Jurkat, Clone E6-1 (cell line): ENCODE data around the gene SLC28A1.
"Not testable (repeated sequence)": the region's sequence is repeated elsewhere in the genome, so short reads cannot be mapped to it uniquely, and the experiment has no call there.

Source experiments
- DNase-seq: peaks from one replicate; pipeline ENCODE4 v3.0.0-alpha.2; 2011; ENCODE audit warnings: low read depth, low spot score
- H3K4me3 ChIP-seq: 2 replicates; pipeline ENCODE4 v1.5.1; 2011; ENCODE audit warnings: mild to moderate bottlenecking, low read length, control low read depth, moderate library complexity

SLC28A1 gene

DNA sequence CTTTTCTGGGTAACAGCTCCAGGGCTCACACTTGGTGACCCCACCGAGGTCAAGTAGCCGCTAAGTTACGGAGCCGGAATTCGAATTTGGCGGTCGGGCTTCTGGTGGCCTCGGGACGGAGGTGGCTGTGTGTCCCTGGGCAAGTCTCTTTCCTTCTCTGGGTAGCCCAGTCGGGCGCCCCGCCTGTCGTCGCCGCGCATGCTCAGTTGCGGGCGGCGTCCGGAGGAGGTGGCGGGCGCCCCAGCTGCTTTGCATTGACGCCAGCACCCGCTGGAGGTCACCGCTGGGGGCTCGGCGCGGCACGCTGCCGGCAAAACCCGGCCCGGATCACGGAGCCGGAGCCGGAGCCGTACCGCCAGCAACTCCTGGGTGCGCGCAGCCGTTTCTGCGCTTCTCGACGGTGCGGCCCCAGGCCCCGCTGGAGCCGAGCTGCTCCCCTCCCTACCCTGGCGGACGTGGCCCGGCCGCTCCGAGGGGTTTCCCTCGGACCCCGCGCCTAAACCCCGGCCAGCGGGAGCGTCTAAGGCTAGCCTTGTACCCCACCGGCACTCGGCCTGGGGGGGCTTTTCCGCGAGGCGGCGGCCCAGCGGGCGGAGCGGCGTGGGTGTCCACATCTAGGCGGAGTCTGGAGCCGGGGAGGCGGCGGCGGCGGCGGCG is 96.7 kb downstream of the SLC28A1 start:
- H3K4me3 ChIP-seq = peak overlapping the region; percentile 77
- DNase-seq = peak; percentile 91

DNA sequence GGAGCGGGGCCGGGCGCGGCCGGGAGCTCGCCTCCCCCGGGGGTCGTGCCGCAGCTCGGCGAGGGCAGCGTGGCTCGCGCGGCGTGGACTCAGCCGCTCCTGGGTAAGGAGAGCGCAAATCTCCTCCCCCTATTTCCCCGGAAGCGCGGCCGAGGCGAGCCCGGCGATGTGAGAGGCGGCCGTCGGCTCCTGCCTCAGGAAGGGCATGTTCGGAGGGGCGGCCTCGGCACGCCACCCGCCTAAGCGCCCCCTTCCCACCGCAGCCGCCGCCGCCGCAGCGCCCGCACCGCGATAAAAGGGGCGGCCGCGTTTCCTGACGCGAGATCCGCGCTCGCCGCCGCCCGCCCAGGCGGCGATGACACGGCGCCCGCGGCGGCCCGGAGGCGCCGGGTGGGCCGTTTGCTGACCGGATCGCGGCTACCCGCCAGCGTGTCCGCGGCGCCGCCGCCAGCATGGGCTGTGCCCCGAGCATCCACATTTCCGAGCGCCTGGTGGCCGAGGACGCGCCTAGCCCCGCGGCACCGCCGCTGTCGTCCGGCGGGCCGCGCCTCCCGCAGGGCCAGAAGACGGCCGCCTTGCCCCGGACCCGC is 97.3 kb downstream of the SLC28A1 start, which contains the start of gene PDE8A:
Gene PDE8A, plus strand, starts transcription at position 146 of the 590 bp plus-strand sequence. Its CDS starts 307 bp downstream, at position 453.
- no peak for DNase-seq
- H3K4me3 ChIP-seq = peak within 1 kb of the TSS; percentile 77

DNA sequence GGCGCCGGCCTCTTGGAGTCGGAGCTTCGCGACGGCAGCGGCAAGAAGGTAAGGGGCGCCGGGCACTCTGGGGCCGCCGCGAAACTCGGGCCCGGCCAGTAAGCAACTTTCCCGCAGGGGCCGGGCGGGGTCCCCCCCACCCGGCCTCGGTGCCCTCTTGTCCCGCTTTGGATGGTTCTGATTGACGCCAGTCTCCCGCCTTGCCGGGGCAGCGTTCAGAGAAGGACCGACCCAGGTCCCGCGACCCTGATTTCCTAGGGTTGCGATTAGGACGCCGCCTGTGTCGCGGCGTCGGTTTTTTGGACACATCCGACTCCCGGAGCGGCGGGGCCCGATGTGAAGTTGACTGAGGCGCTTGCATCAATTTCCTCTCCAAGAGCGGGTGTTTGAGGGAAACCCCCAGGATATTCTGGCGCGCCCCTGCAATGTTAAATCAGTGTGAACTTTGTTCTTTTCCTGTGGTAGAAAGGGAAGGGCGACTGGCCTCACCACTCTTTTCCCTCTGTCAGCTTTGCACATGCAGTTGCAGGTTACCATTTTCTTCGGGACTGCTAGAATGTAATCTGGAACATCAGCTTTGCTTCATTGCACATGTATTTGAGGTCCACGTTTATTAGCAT is 97.9 kb downstream of the SLC28A1 start:
- no peak for DNase-seq
- H3K4me3 ChIP-seq = no peak overlapping the region

DNA sequence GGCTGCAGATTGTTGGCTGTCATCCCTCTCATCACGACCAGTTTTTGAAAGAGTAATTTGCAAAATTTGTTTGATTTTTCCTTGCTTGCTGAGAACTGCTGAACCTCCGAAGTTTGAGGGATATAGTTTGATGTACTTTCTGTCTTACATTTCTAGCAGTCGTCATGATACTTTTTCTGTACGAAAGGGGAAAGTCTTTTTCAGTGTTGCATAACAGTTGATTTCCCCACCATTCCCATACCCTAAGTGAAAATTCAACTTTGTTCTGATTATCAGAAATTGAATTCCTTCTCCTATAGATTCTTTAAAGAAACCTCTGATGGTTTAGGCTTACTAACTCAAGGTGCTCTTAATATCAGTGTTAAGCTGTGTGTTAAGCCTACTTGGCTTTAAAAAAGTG is 98.8 kb downstream of the SLC28A1 start:
- H3K4me3 ChIP-seq = no peak overlapping the region
- no peak for DNase-seq

DNA sequence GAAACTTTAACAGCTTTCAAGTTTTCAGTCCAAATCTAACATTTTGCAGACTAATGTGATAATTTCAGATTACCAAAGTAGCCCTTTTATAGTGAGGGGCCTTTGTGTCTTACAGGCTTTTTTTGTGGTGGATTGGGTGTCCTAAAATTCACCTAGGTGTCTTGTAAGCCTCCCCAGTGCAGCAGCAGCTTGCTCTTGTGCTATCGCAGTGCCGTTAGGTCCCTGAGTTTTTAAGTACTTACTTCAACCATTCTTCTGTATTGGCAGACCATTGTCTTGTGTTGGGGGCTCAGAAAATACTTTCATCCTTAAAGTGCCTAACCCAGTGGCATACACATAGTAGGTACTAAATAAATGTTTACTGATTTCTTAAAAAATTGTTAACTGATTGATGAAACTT is 99.2 kb downstream of the SLC28A1 start:
- H3K4me3 ChIP-seq = no peak overlapping the region
- DNase-seq = no peak

DNA sequence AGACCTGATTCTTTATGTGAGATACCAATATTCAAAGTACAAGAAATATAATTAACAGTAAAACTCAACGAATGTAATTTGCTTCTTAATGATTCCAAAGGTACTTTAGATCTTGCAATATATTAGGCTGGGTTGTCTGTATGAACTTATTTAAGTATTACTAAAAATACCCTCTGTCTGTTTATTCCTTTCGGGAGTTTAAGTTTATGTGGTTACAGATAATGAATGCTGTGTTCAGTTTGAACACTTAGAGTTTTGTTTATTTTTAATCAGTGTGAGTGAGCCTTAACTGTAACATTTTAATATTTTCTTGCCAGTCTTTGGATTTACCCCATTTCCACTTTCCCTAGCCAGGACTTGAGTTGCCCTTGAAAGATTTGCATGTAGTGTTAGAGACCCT is 100.7 kb downstream of the SLC28A1 start:
- DNase-seq = no peak
- no peak overlapping the region for H3K4me3 ChIP-seq

DNA sequence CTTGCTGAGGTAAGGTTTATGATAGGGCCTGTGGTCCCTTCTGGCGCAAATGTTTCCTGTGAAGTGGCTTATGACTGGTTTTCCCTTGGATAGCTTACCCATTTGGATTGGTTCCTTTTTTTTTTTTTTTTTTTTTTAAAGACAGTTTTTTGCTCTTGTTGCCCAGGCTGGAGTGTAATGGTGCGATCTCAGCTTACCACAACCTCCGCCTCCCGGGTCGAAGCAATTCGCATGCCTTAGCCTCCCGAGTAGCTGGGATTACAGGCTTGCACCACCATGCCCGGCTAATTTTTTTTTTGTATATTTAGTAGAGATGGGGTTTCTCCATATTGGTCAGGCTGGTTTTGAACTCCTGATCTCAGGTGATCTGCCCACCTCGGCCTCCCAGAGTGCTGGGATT is 102.9 kb downstream of the SLC28A1 start:
- DNase-seq = not testable (repeated sequence)

DNA sequence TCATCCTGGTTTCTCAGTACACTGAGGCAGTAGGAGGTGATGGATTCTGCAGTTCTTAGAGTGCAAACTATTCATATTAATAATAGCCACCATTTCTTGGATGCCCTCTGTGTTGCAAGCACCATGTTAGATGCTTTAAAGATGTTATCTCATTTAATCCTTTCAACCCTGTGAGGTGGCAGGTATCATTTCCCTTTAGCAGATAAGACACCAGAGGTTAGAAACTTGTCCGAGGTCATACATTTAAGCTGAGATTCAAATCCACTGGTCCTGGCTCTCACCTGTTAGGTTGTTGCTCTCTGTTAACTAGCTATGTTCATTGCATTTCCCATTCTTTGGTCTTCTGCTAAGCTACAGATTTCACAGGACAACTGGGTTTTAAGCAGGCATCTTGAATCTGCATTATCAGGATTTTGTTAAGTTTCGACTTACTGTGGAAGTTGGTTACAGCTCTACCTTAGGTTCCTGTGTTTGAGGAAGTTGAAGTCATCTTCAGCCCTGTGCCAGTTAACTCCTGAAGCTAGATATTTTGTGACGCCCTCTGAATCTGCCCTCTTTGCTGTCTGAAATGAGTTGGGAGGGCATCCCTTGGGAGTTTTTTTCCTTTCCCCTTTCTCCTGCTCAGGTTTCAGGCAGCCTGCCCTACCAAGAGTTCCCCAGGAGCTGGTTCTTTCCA is 103.6 kb downstream of the SLC28A1 start:
- H3K4me3 ChIP-seq = no peak overlapping the region
- DNase-seq = no peak

More for the DNA sequence above, 102.9 kb downstream of the SLC28A1 start:
- H3K4me3 ChIP-seq = not testable (repeated sequence)

DNA sequence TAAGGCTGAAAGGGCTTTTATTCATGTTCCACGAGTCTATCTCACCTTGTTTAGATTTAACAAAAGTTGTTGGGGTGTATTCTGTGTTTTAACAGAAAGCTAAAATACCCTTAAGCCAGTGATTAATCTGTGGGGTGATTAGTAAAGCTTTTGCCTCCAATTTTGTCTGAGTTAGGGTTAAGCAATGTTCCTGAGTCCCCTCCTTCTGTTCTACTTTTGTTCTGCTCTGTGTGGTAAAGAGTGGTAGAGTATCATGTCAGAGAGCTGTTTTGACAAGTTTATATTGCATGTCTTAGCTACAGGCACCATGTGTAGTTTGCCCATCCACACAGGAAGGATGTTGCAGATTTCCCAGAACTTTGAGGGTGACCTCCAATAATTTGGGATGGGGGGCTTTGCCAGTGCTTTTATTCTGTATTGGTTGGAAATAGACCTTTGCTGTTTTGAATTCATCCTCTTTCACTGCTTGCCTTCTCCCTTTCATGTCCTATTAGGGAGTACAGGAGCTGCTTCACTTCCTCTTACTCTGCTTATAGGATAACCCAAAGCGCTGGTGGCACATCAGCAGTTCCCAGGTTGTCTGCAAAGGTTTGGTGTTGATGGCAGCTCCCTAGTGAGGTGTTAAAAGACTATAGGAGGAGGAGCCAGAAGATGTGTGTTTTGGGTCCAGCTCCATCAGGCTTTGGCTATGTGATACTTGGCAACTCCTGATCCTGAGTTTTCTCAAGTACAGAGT is 104.6 kb downstream of the SLC28A1 start:
- H3K4me3 ChIP-seq = no peak overlapping the region
- no peak for DNase-seq

DNA sequence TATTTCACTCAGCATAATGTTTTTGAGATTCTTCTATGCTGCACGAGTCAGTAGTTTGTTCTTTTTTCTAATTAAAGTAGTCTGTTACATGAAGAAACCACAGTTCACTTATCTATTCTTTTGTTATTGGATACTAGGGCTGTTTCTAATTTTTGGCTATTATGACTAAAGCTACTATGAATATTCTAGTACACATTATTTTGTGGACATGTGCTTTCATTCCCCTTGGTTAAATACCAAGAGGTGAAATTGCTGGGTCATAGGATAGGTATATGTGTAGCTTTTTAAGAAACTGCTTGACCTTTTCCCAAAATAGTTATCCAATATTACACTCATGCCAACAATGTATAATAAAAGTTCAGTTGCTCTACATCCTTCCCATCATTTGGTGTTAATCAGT is 106.0 kb downstream of the SLC28A1 start:
- DNase-seq = no peak
- no peak overlapping the region for H3K4me3 ChIP-seq

DNA sequence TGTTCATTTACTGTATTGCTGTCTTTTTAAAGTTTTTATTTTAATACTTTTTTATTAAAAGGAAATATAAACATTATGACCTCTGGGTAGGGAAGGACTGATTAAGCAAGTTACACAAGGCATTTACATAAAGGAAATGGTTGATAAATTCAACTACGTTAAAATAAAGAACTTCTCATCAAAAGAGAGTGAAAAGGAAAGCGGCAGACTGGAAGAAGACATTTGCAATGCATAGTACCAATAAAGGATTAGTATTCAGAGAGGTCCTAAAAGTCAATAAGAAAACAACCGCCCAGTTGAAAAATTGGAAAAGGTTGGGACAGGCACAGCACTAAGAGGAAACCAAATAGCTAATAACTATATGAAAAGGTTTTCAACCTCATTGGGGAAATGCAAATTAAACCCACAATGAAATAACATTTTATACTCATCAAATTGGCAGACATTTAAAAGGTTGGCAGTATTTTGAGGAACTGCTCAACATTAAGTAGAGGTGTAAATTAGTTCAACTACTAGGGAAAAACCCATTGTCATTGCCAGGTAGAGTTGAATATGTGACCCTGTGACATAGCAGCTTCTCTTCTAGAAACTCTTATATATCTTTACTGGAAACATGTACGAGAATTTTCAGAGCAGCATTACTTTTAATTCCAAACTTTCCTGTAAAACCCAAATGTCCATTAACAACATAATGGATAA is 106.7 kb downstream of the SLC28A1 start:
- no peak overlapping the region for H3K4me3 ChIP-seq

DNA sequence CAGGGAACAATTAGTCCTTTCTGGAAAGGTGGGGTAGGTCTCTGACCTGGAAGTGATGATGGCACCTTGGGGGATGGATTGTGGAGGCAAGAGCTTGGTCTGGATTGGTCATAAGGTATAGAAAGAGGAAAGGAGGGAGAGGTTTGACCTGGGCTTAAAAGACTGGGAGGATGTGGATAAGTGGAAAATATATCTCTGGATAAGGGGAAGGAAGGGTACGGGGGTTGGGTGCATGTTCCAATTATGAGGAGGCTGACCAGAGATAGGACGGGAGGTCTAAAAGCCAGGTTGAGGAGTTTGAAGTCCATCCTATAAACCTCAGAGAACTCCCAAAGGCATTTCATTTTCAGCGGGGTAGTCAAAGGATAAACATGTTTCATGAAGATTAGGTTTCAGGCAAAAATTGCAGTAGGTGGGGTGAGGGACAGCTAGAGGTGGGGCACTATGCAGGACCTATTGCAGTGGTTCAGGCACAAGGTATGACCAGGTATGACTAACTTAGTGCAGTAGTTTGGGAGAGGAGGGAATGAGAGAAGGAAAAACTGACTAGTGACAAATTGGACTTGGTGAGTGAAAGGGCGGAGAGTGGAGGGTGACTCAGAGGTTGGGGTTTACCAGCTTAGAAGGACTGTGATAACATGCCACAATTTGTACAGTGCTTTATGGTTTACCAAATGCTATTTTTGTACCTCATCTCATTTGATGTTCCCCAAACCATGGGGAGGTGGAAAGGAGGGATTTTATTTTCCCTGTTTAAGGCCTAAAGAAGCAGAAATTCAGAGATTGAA is 107.9 kb downstream of the SLC28A1 start:
- DNase-seq = no peak
- no peak overlapping the region for H3K4me3 ChIP-seq

More for the DNA sequence above, 106.7 kb downstream of the SLC28A1 start:
- no peak for DNase-seq
